Measurements from ENCODE around the gene SMYD1. TPM values are rescaled to one million over a fixed set of nuclear protein-coding genes. Genes with fewer than 3 reads are reported as not detected.
"Not testable (repeated sequence)": the region's sequence is repeated elsewhere in the genome, so short reads cannot be mapped to it uniquely, and the experiment has no call there.

The SMYD1 gene
- total RNA-seq = 10 to 100 TPM in 1 of 3 donors, 1 to 10 TPM in 1, not detected in 1; 1.0 to 10.7 TPM
- long read RNA-seq, donor 1, full-length matches to known transcripts = 2 of 3 reads
- long read RNA-seq, donor 1, partial matches to known transcripts = 0 of 3 reads
- long read RNA-seq, donor 1, other reads (novel, unspliced or antisense) = 1 of 3 reads
- long read RNA-seq, donor 2 = 0 reads

DNA sequence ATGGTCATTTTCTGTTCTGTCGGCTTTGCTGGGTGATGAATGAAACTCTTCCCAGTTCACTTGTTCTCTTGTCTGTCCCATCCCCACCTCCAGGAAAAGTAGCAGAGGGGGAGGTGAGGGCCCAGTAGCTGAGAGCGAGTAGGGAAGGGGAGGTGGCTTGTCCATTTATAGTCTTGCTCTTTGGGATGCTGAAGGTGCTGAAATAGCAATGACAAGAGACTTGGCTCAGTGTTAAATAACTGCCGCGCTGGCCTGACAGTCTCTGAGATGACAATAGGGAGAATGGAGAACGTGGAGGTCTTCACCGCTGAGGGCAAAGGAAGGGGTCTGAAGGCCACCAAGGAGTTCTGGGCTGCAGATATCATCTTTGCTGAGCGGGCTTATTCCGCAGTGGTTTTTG is at the start of gene SMYD1:
SMYD1 (plus strand) TSS at position 228 of the 400 bp plus-strand sequence; CDS start at position 268, 40 bp downstream.
- ATAC-seq (no peak), DNase-seq (no peak)
- H3K36me3 ChIP-seq (ENCODE audit: low read depth) = no peaks in the 10 kb centered on the region
- no peaks in the 10 kb centered on the region for H3K9me3 ChIP-seq
- H3K4me1 ChIP-seq (ENCODE audit: low read depth) = no peaks in the 10 kb centered on the region
- intact Hi-C loops (cut with DNase I, micrococcal nuclease) = loop anchor here (10.0 kb wide), 2 partner anchors 87 to 97 kb away; no protein-coding TSS in a partner anchor
- TF ChIP-seq CTCF (IDR thresholded peaks at IDR 0.05) = no peak
- no peak within 1 kb of the TSS for H3K4me3 ChIP-seq

DNA sequence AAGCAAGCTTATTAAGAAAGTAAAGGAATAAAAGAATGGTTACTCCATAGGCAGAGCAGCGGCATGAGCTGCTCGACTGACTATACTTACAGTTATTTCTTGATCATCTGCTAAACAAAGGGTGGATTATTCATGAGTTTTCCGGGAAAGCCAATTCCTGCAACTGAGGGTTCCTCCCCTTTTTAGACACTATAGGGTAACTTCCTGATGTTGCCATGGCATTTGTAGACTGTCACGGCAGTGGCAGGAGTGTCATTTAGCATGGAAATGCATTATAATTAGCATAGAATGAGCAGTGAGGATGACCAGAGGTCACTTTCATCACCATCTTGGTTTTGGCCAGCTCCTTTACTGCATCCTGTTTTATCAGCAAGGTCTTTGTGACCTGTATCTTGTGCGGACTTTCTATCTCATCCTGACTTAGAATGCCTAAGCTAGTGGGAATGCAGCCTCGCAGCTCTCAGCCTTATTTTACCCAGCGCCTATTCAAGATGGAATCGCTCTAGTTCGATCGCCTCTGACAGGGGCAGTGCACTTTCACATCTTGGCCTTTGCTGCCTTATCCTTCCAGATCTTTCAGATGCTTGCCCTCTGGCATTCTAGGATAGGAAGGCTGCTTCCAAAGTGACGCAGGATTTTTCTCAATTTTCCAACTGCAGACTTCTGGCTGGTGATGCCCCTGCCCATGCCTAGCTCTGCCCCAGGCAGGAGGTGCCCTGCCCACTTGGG is 49.4 kb upstream of the SMYD1 start:
- ATAC-seq; intact Hi-C loops (cut with DNase I, micrococcal nuclease); H3K4me1 ChIP-seq (ENCODE audit: low read depth): not testable (repeated sequence)

DNA sequence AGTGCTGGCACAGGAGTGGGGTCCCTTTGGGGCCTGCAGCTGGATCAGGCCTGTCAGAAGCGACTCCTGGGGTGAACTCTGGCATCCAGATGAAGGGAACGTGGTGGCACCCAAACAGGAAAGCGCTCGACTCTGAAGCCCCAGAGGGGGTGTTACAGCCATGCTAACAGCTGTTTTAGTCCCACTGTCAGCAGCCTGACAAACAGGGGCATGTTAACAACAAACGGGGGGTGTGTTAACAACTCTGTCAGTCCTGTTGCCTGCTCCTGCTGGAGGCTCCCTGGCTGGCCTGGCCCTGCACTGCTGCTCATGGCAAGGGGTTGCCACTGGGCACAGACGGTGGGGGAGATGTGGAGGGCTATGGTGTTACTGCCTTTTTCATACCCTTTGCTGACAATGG is 48.7 kb upstream of the SMYD1 start:
- TF ChIP-seq CTCF (IDR thresholded peaks at IDR 0.05) = no peak
- H3K9me3 ChIP-seq = no peaks in the 10 kb centered on the region
- intact Hi-C loops (cut with DNase I, micrococcal nuclease) = no loop called here

More for the DNA sequence above, 49.4 kb upstream of the SMYD1 start:
- not testable (repeated sequence) for DNase-seq; H3K4me3 ChIP-seq; H3K9me3 ChIP-seq; H3K36me3 ChIP-seq (ENCODE audit: low read depth)

DNA sequence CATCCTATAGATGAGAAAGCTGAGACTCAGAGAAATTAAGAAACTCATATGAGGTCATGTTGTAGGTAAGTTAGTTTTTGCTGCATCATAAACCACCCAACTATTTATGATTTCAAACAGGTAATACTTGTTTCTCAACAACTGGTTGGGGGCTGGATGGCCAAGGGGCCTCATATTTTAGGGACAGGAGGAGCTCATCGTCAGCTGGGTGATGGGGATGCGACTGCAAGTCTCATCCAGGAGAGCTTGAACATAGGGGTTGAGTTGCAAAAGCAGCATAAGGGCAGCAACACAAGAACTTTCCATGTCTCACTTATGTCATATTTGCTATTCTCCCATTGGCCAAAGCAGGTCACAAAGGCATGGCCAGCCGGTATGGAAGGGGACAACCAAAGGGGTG is 47.6 kb upstream of the SMYD1 start:
- DNase-seq (no peak), ATAC-seq (no peak)
- Histone ChIP-seq H3K4me3 (no peak overlapping the region), H3K4me1 (ENCODE audit: low read depth) (peaks cover 7% of the 10 kb centered on the region), H3K9me3 (no peaks in the 10 kb centered on the region), H3K36me3 (ENCODE audit: low read depth) (no peaks in the 10 kb centered on the region)
- TF ChIP-seq CTCF (IDR thresholded peaks at IDR 0.05) = no peak
- intact Hi-C loops (cut with DNase I, micrococcal nuclease) = no loop called here

More for the DNA sequence above, 48.7 kb upstream of the SMYD1 start:
- Histone ChIP-seq H3K4me3 (no peak overlapping the region), H3K36me3 (ENCODE audit: low read depth) (no peaks in the 10 kb centered on the region), H3K4me1 (ENCODE audit: low read depth) (peaks cover 7% of the 10 kb centered on the region)
- DNase-seq (no peak), ATAC-seq (no peak)

- ATAC-seq (peak; percentile 63), DNase-seq (peak in 1 of 3 donors; percentile 47)
These were observed 45.0 kb upstream of the SMYD1 start for GRCh38 chr2:88022669-88022921.

More at GRCh38 chr2:88022669-88022921, 45.0 kb upstream of the SMYD1 start:
- H3K4me3 ChIP-seq = no peak overlapping the region
- TF ChIP-seq CTCF (IDR thresholded peaks at IDR 0.05) = no peak
- no peaks in the 10 kb centered on the region for H3K9me3 ChIP-seq
- H3K36me3 ChIP-seq (ENCODE audit: low read depth) = no peaks in the 10 kb centered on the region
- no peaks in the 10 kb centered on the region for H3K4me1 ChIP-seq (ENCODE audit: low read depth)
- intact Hi-C loops (cut with DNase I, micrococcal nuclease) = no loop called here
